Measurements from ENCODE around the gene RBMS3. TPM values are rescaled to one million over a fixed set of nuclear protein-coding genes. Genes with fewer than 3 reads are reported as not detected.
A peak's percentile ranks its signal among the peaks of the same experiment; 100 is the strongest.

RBMS3 gene
- total and polyA plus RNA-seq, 2 experiments from 2014 or later: 34.9 to 37.1 TPM

- Histone ChIP-seq H3K9me2 (replicated peaks; ENCODE audit: insufficient read depth) (no peaks in the 10 kb centered on the region), H3K27ac (no peak overlapping the region), H3K4me2 (no peak overlapping the region), H4K20me1 (ENCODE audit: insufficient read depth, poor library complexity, severe bottlenecking) (no peaks in the 10 kb centered on the region), H2AFZ (no peak overlapping the region), H3K4me3 (no peak overlapping the region), H3K4me1 (ENCODE audit: insufficient read depth) (no peaks in the 10 kb centered on the region), H3K36me3 (replicated peaks; ENCODE audit: insufficient read depth, low read depth) (no peaks in the 10 kb centered on the region), H3K27me3 (no peaks in the 10 kb centered on the region), H3K9me3 (ENCODE audit: low read depth) (no peaks in the 10 kb centered on the region), H3K79me2 (no peaks in the 10 kb centered on the region)
- WGBS (ENCODE audit: low lambda C conversion rate, missing lambda C conversion rate): 46% methylated on average over 3 of the region's 3 CpGs
- DNase-seq (ENCODE audit: low spot score): peak; percentile 11
- TF ChIP-seq EZH2 (IDR thresholded peaks at IDR 0.05; ENCODE audit: borderline replicate concordance) (no peak), EZH2phosphoT487 (IDR thresholded peaks at IDR 0.05; ENCODE audit: low read depth, severe bottlenecking, unreplicated experiment) (no peak), CTCF (IDR thresholded peaks at IDR 0.05; ENCODE audit: poor library complexity) (no peak)
Observed at GRCh38 chr3:29591579-29591978, 310.7 kb downstream of the RBMS3 start.

- Histone ChIP-seq H3K36me3 (replicated peaks; ENCODE audit: insufficient read depth, low read depth) (no peaks in the 10 kb centered on the region), H3K4me1 (ENCODE audit: insufficient read depth) (no peaks in the 10 kb centered on the region), H3K9me2 (replicated peaks; ENCODE audit: insufficient read depth) (no peaks in the 10 kb centered on the region), H3K4me3 (no peak overlapping the region), H2AFZ (no peak overlapping the region), H3K27ac (no peak overlapping the region), H3K27me3 (no peaks in the 10 kb centered on the region), H4K20me1 (ENCODE audit: insufficient read depth, poor library complexity, severe bottlenecking) (no peaks in the 10 kb centered on the region), H3K4me2 (no peak overlapping the region), H3K9me3 (ENCODE audit: low read depth) (no peaks in the 10 kb centered on the region), H3K79me2 (no peaks in the 10 kb centered on the region)
- 97% methylated on average over 1 of the region's 1 CpG for WGBS (ENCODE audit: low lambda C conversion rate, missing lambda C conversion rate)
- DNase-seq (ENCODE audit: low spot score): no peak
- TF ChIP-seq EZH2phosphoT487 (IDR thresholded peaks at IDR 0.05; ENCODE audit: low read depth, severe bottlenecking, unreplicated experiment): no peak
- no peak for TF ChIP-seq CTCF (IDR thresholded peaks at IDR 0.05; ENCODE audit: poor library complexity)
- no peak for TF ChIP-seq EZH2 (IDR thresholded peaks at IDR 0.05; ENCODE audit: borderline replicate concordance)
Observed at GRCh38 chr3:29593802-29594201, 312.9 kb downstream of the RBMS3 start.

- no peaks in the 10 kb centered on the region for H3K27me3 ChIP-seq
- H3K4me2 ChIP-seq: no peak overlapping the region
- DNase-seq (ENCODE audit: low spot score): no peak
- H3K36me3 ChIP-seq (replicated peaks; ENCODE audit: insufficient read depth, low read depth): no peaks in the 10 kb centered on the region
- no peaks in the 10 kb centered on the region for H3K79me2 ChIP-seq
- H4K20me1 ChIP-seq (ENCODE audit: insufficient read depth, poor library complexity, severe bottlenecking): no peaks in the 10 kb centered on the region
- H3K27ac ChIP-seq: no peak overlapping the region
- 82% methylated on average over 1 of the region's 1 CpG for WGBS (ENCODE audit: low lambda C conversion rate, missing lambda C conversion rate)
- no peaks in the 10 kb centered on the region for H3K9me3 ChIP-seq (ENCODE audit: low read depth)
- H3K9me2 ChIP-seq (replicated peaks; ENCODE audit: insufficient read depth): no peaks in the 10 kb centered on the region
- no peak overlapping the region for H2AFZ ChIP-seq
- H3K4me1 ChIP-seq (ENCODE audit: insufficient read depth): no peaks in the 10 kb centered on the region
- no peak overlapping the region for H3K4me3 ChIP-seq
- TF ChIP-seq EZH2phosphoT487 (IDR thresholded peaks at IDR 0.05; ENCODE audit: low read depth, severe bottlenecking, unreplicated experiment) (no peak), CTCF (IDR thresholded peaks at IDR 0.05; ENCODE audit: poor library complexity) (no peak), EZH2 (IDR thresholded peaks at IDR 0.05; ENCODE audit: borderline replicate concordance) (no peak)
Observed at GRCh38 chr3:29594261-29594660, 313.4 kb downstream of the RBMS3 start.

Data from hepatocyte (in vitro differentiated cells).